KOPT-K1 (cell line): ENCODE results near the gene RUNX2.

Experiments used
- H3K27ac ChIP-seq: fragments of 200-600 bp; sonication (generic); 2 replicates; pipeline ENCODE4 v1.5.1; 2016; ENCODE audit warnings: antibody characterized with exemption, mild to moderate bottlenecking, low read depth, low read length; ENCODE audit not compliant: poor library complexity, severe bottlenecking
- H3K36me3 ChIP-seq: fragments of 200-600 bp; sonication (generic); 2 replicates; pipeline ENCODE4 v1.5.1; 2017; ENCODE audit warnings: antibody characterized with exemption, mild to moderate bottlenecking, low read length, moderate library complexity; ENCODE audit not compliant: insufficient read depth
- H3K9me3 ChIP-seq: fragments of 200-600 bp; sonication (generic); 2 replicates; pipeline ENCODE4 v1.5.1; 2017; ENCODE audit warnings: antibody characterized with exemption, low read length, mild to moderate bottlenecking; ENCODE audit not compliant: insufficient read depth, poor library complexity, severe bottlenecking

RUNX2 gene

GRCh38 chr6:45619211-45619760 is 291.2 kb downstream of the RUNX2 start:
- no peak overlapping the region for H3K27ac ChIP-seq
- no peaks in the 10 kb centered on the region for H3K36me3 ChIP-seq
- H3K9me3 ChIP-seq, result no peaks in the 10 kb centered on the region

GRCh38 chr6:45619994-45620471 is 291.9 kb downstream of the RUNX2 start:
- no peak overlapping the region for H3K27ac ChIP-seq
- H3K36me3 ChIP-seq, result no peaks in the 10 kb centered on the region
- no peaks in the 10 kb centered on the region for H3K9me3 ChIP-seq

- no peaks in the 10 kb centered on the region for H3K9me3 ChIP-seq
- no peaks in the 10 kb centered on the region for H3K36me3 ChIP-seq
- no peak overlapping the region for H3K27ac ChIP-seq
Observed at GRCh38 chr6:45624228-45624627, 296.1 kb downstream of the RUNX2 start.

GRCh38 chr6:45625191-45625664 is 297.1 kb downstream of the RUNX2 start:
- Histone ChIP-seq H3K27ac (no peak overlapping the region), H3K36me3 (no peaks in the 10 kb centered on the region), H3K9me3 (no peaks in the 10 kb centered on the region)

- no peaks in the 10 kb centered on the region for H3K9me3 ChIP-seq
- no peak overlapping the region for H3K27ac ChIP-seq
- no peaks in the 10 kb centered on the region for H3K36me3 ChIP-seq
Observed at GRCh38 chr6:45626087-45626891, 298.2 kb downstream of the RUNX2 start.

GRCh38 chr6:45630314-45630713 is 302.2 kb downstream of the RUNX2 start:
- Histone ChIP-seq H3K27ac (no peak overlapping the region), H3K9me3 (no peaks in the 10 kb centered on the region), H3K36me3 (no peaks in the 10 kb centered on the region)

GRCh38 chr6:45630801-45631200 is 302.7 kb downstream of the RUNX2 start:
- Histone ChIP-seq H3K36me3 (no peaks in the 10 kb centered on the region), H3K9me3 (no peaks in the 10 kb centered on the region), H3K27ac (no peak overlapping the region)

GRCh38 chr6:45631396-45631795 is 303.3 kb downstream of the RUNX2 start:
- no peaks in the 10 kb centered on the region for H3K36me3 ChIP-seq
- H3K27ac ChIP-seq, result no peak overlapping the region
- no peaks in the 10 kb centered on the region for H3K9me3 ChIP-seq

- Histone ChIP-seq H3K9me3 (no peaks in the 10 kb centered on the region), H3K36me3 (no peaks in the 10 kb centered on the region), H3K27ac (no peak overlapping the region)
Observed at GRCh38 chr6:45633272-45633908, 305.3 kb downstream of the RUNX2 start.

GRCh38 chr6:45634231-45634630 is 306.1 kb downstream of the RUNX2 start:
- no peaks in the 10 kb centered on the region for H3K36me3 ChIP-seq
- H3K9me3 ChIP-seq, result no peaks in the 10 kb centered on the region
- no peak overlapping the region for H3K27ac ChIP-seq

- no peaks in the 10 kb centered on the region for H3K36me3 ChIP-seq
- H3K9me3 ChIP-seq, result no peaks in the 10 kb centered on the region
- no peak overlapping the region for H3K27ac ChIP-seq
Observed at GRCh38 chr6:45635284-45635867, 307.2 kb downstream of the RUNX2 start.

GRCh38 chr6:45637056-45637455 is 308.9 kb downstream of the RUNX2 start:
- Histone ChIP-seq H3K9me3 (no peaks in the 10 kb centered on the region), H3K27ac (no peak overlapping the region), H3K36me3 (no peaks in the 10 kb centered on the region)

- Histone ChIP-seq H3K36me3 (no peaks in the 10 kb centered on the region), H3K9me3 (no peaks in the 10 kb centered on the region), H3K27ac (no peak overlapping the region)
Observed at GRCh38 chr6:45637611-45638257, 309.6 kb downstream of the RUNX2 start.

- no peaks in the 10 kb centered on the region for H3K9me3 ChIP-seq
- H3K36me3 ChIP-seq, result no peaks in the 10 kb centered on the region
- no peak overlapping the region for H3K27ac ChIP-seq
Observed at GRCh38 chr6:45640081-45640491, 312.0 kb downstream of the RUNX2 start.

GRCh38 chr6:45640811-45641210 is 312.7 kb downstream of the RUNX2 start:
- Histone ChIP-seq H3K9me3 (no peaks in the 10 kb centered on the region), H3K27ac (no peak overlapping the region), H3K36me3 (no peaks in the 10 kb centered on the region)
